ENCODE data around the gene RIC3.

Gene RIC3, protein sequence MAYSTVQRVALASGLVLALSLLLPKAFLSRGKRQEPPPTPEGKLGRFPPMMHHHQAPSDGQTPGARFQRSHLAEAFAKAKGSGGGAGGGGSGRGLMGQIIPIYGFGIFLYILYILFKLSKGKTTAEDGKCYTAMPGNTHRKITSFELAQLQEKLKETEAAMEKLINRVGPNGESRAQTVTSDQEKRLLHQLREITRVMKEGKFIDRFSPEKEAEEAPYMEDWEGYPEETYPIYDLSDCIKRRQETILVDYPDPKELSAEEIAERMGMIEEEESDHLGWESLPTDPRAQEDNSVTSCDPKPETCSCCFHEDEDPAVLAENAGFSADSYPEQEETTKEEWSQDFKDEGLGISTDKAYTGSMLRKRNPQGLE

DNA sequence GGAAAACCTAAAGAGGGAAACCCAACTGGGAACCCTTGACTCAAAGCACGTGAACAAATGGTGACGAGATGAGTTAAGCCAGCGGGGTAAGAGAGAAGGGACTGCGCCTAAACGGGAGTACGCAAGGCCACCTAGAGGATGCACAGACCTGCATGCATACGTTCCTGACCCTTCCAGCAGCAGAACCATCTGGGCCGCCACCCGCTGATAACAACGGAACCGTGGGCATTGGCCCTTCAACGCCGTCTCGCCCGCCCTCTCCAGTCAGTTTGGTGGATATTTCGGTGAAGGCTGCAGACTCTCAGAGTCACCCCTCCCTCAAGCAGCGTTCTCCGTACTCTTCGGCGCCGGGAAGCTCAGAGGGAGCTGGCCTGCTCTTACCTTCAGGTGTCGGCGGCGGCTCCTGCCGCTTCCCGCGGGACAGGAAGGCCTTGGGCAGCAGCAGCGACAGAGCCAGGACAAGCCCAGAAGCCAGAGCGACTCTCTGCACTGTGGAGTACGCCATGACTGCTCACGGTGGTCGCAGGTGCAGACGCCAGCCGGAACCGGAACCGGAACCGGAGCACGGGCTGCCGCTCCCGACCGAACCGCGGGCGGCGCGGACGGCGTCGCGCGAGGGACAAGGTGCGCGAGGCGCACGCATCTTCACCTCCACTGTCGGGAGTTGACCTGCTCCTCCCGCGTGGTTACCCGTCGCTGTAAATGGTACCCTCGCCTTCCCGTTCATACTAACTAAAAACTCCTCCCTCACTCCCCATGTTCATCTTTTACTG, at the start of gene RIC3:
Gene RIC3 (minus strand): TSS at position 541 of the 773 bp plus-strand sequence. CDS start 36 bp downstream, at position 505.
- H3K27ac Mint-ChIP-seq = peak within 1 kb of the TSS; percentile 87
- peaks cover 23% of the 10 kb centered on the region for H3K27me3 Mint-ChIP-seq
- H3K4me3 Mint-ChIP-seq = peak within 1 kb of the TSS; percentile 85
- no peaks in the 10 kb centered on the region for H3K36me3 Mint-ChIP-seq
- H3K4me1 Mint-ChIP-seq = peaks cover 44% of the 10 kb centered on the region
- H3K9me3 Mint-ChIP-seq = no peaks in the 10 kb centered on the region

DNA sequence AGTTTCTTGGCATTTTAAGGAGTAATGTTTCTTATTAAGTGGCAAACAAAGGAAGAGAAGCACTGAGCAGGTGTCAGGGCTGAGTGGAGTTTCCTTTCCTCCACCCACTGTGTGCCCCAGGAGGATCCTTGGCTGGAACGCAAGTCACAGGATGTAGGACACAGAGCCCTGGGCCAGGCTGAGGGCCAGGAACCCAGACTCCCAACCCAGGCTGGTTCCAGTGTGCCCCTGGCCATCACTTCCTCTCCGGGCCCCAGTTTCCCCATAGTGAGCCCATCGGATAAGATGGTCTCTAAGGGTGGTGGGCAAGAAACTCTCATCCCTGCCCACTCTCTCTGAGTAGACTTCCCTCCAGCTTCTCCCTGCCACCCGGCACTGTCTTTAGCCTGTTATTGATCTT, 49.6 kb upstream of the RIC3 start:
- Mint-ChIP-seq H3K36me3 (no peaks in the 10 kb centered on the region), H3K4me1 (no peaks in the 10 kb centered on the region), H3K4me3 (no peak overlapping the region), H3K9me3 (no peaks in the 10 kb centered on the region), H3K27ac (no peak overlapping the region), H3K27me3 (no peaks in the 10 kb centered on the region)

DNA sequence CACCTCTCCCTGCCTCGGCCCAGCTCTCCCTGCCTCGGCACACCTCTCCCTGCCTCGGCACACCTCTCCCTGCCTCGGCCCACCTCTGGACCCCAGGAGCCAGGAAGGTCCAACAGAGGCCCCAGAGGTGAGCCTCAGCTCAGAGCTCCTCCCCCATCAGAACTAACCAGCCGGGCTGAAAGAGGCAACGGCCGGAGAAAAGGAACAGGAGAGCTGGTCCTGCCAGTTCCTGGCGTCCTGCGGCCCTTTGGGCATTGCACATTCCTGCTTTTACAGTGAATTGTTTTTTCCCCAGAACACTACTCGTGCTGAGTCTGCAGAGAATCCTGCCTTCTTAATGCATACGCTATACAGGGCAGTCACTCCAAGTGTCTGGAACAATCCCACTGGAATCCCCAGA, 49.1 kb upstream of the RIC3 start:
- H3K27me3 Mint-ChIP-seq = no peaks in the 10 kb centered on the region
- H3K36me3 Mint-ChIP-seq = no peaks in the 10 kb centered on the region
- no peaks in the 10 kb centered on the region for H3K9me3 Mint-ChIP-seq
- H3K4me3 Mint-ChIP-seq = no peak overlapping the region
- H3K27ac Mint-ChIP-seq = no peak overlapping the region
- no peaks in the 10 kb centered on the region for H3K4me1 Mint-ChIP-seq

DNA sequence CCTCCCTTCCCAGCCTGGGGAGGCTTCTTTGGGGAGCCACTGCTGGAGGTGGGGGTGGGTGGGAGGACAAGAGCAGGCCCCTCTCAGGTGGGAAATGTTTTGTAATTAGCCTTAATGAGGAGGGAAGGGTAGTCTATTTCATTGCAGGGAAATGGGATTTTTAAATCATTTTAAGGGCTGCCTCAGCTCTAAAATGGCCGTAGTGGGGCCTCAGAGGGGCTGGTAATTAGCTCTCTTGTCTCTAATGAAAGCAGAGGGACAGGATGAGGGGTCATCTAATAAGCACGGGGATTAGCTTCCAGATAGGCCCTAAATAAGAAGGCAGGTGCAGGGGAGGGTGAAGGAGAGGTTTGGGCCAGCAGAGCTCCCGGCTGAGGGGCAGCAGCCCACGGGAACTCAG, 48.3 kb upstream of the RIC3 start:
- no peaks in the 10 kb centered on the region for H3K9me3 Mint-ChIP-seq
- no peaks in the 10 kb centered on the region for H3K4me1 Mint-ChIP-seq
- H3K4me3 Mint-ChIP-seq = no peak overlapping the region
- H3K36me3 Mint-ChIP-seq = no peaks in the 10 kb centered on the region
- no peak overlapping the region for H3K27ac Mint-ChIP-seq
- H3K27me3 Mint-ChIP-seq = no peaks in the 10 kb centered on the region

DNA sequence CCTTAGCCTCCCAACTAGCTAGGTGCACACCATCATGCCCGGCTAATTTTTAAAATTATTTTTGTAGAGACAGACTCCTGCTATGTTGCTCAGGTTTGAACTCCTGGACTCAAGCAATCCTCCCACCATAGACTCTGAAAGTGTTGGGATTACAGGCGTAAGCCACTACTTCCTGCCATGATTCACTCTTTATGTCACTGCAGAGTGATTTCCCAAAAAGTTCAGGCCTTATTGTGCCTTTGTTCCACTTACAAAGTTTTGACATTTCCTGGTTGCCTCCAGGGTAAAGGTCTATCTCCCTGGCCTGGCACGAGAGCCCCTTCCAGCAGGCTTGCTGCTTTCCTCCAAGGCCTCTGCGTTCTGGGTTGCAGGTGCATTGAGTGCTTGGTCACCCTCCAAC, 44.6 kb upstream of the RIC3 start:
- no peak overlapping the region for H3K4me3 Mint-ChIP-seq

DNA sequence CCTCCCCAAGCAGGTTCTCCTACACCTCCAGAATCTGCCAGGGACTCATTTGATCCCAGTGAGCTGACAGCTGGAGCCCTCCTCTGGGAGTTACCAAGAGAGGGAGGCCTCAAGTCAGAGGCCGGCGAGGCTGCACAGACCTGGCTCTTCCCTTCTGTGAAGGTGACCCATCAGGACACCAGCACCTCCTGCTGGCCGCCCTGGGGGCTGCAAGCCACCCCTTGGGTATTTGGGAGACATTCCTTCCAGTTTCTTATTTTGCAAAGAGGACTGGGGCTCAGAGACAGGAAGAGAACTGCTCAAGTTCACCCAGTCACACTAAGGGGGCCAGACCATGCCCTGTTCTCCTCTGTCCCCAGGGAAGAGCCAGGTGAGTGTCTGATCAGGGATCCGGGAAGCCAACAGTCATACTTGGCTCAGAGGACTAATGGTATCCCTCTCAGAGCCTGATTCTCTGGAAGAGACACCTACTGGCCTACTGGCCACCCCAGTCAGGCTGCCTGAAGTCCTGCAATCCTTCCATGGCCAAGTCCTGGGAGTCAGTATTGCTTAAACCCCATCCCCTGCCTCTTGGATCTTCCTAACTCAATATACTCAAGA, 40.5 kb upstream of the RIC3 start:
- Mint-ChIP-seq H3K27ac (no peak overlapping the region), H3K4me1 (peaks cover 5% of the 10 kb centered on the region), H3K4me3 (no peak overlapping the region), H3K9me3 (no peaks in the 10 kb centered on the region), H3K36me3 (no peaks in the 10 kb centered on the region), H3K27me3 (peaks cover 24% of the 10 kb centered on the region)

More for the DNA sequence above, 44.6 kb upstream of the RIC3 start:
- Mint-ChIP-seq H3K27ac (no peak overlapping the region), H3K4me1 (no peaks in the 10 kb centered on the region), H3K36me3 (no peaks in the 10 kb centered on the region), H3K27me3 (peaks cover 5% of the 10 kb centered on the region), H3K9me3 (no peaks in the 10 kb centered on the region)

DNA sequence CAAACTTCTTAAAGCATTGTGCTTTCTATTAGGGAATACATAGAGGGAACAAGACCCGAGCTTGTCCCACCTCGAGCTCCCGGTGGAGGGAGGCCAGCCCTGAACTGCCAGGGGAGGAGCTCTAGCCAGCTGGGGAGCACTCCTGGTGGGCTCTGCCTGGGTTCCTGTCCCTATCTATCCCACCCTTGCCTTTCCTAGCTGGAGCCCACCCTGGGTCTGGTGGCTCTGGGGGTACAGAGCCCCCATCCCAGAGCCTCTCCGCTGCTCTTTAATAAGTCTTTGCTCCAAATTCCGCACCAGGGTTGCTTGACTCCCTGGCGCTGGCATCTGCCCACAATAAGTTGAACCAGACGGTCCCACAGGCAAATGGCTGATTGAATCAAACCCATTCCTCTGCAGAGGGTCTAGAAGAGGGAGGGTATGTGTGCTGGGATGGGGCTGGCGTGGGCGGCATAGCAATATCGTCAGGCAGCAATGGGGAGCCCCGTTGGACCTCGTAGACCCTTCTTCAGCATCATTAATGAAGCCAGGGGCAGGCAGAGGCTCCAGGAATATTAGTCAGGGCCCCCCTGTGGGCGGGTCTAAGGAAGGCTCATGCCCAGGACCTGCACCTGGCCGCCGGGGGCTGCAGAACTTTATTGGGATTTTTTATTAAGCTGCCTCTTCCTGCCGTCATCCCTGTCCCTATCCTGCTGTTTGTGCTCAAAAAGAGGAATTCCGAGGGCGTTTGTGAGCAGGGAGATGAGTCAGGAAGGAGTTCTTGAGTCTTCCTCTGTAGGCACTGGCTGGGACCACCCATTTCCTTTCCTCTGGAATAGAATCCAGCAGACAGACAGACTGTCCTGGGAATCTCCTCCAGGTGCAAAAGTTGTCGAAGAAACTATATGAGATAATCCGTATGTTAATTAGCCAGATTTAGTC, 38.5 kb upstream of the RIC3 start:
- Mint-ChIP-seq H3K4me3 (no peak overlapping the region), H3K4me1 (peaks cover 5% of the 10 kb centered on the region), H3K27ac (no peak overlapping the region), H3K9me3 (no peaks in the 10 kb centered on the region), H3K36me3 (no peaks in the 10 kb centered on the region), H3K27me3 (peaks cover 28% of the 10 kb centered on the region)

DNA sequence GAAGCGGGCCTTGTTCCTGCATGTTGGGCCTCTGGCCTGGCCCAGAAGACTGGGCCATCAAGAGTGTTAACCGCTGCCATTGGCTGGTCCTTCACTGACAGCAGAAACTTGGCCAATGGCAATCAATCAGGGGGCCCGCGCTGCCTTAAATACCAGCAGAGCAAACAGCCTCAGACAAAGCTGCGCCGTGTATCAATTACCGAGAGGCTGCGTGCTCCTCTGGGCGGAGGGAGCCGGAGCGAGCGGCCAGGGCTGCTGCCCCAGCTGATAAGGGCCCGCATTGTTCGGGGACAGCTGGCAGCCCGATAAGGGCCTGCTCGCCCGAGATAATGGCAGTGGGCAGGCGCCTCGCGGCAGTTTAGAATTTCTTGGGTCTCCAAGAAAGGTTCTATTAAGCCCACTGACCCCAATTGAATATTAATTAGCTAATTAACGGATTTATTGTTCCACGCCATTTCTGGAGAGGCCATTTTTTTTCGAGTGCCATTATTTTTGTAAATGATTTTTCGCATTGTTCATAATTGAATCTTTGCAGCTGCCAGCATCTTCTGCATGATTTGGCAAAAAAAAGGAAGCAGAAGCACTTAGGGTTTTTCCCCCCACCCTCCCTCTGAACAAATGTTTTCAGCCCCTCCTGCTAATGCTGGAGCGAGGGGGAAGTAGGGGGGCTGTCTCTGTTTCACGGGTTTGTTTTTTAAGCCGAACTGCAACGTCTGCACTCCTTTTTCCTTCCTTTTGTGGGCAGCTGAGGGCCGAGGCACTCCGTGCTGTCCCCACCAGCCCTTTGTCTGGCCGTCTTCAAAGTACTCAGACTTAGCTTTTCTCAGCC, 37.6 kb upstream of the RIC3 start:
- Mint-ChIP-seq H3K4me1 (peaks cover 5% of the 10 kb centered on the region), H3K9me3 (no peaks in the 10 kb centered on the region), H3K36me3 (no peaks in the 10 kb centered on the region), H3K27me3 (peaks cover 28% of the 10 kb centered on the region), H3K4me3 (no peak overlapping the region), H3K27ac (no peak overlapping the region)

DNA sequence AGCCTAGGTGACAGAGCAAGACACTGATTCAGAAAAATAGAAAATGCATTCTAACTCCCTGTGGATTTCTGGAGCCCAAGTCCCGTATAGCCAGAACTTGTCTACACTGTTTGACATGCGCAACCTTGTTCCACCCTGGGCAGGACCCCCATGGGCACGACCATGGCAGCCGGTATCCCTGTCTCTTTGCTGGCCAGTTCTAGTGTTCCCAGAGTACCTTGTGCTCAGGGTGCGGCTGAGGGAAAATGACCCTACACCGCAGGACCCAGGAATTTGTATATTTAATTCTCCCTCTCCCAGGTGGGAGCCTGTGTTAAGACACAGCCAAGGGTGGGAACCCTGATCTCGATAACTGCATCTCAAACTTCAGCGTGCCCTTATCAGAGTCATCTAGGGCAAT, 36.7 kb upstream of the RIC3 start:
- no peaks in the 10 kb centered on the region for H3K9me3 Mint-ChIP-seq
- peaks cover 28% of the 10 kb centered on the region for H3K27me3 Mint-ChIP-seq

DNA sequence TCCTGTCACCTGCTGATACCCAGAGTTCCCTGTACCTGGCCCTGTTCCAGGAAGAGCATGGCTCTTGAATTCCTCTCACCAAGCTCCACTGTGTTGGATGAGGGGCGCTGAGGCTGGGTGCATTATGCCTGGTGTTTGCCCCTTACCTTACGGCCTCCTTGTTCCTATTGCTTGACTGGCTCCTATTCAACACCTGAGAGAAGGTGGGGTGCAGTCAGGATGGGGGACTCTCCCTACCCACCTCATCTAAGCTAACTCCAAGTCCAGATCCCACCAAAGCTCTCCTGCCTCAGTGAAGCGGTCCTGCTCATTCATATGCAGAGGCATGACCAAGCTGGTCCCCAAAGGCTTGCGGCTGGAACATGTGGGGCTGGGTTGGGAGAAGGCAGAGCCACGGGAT, 35.8 kb upstream of the RIC3 start:
- no peak overlapping the region for H3K4me3 Mint-ChIP-seq
- peaks cover 28% of the 10 kb centered on the region for H3K27me3 Mint-ChIP-seq
- peaks cover 5% of the 10 kb centered on the region for H3K4me1 Mint-ChIP-seq
- no peak overlapping the region for H3K27ac Mint-ChIP-seq
- no peaks in the 10 kb centered on the region for H3K9me3 Mint-ChIP-seq
- no peaks in the 10 kb centered on the region for H3K36me3 Mint-ChIP-seq

More for the DNA sequence above, 36.7 kb upstream of the RIC3 start:
- Mint-ChIP-seq H3K4me1 (peaks cover 5% of the 10 kb centered on the region), H3K4me3 (no peak overlapping the region), H3K36me3 (no peaks in the 10 kb centered on the region), H3K27ac (no peak overlapping the region)

DNA sequence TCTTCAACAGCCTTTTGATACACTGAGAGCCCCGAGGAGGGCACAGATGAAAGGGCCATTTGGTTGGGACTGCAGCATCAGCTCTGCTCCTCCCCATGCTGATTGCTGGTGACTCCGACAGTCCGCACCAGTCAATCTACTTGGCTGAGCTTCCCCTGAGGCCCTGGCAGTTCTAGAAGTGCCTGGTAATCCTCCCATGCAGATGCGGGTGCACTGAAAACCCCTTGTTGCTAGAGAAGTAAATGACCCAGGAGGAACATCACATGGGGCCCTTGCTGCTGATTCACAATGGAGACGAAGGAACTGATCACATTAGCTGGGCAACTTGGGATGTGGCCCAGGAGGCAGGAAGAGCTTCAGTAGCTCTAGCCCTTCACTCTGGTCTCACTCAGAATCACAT, 35.2 kb upstream of the RIC3 start:
- Mint-ChIP-seq H3K9me3 (no peaks in the 10 kb centered on the region), H3K36me3 (no peaks in the 10 kb centered on the region), H3K4me3 (no peak overlapping the region), H3K27me3 (peaks cover 26% of the 10 kb centered on the region), H3K27ac (no peak overlapping the region), H3K4me1 (peaks cover 5% of the 10 kb centered on the region)

DNA sequence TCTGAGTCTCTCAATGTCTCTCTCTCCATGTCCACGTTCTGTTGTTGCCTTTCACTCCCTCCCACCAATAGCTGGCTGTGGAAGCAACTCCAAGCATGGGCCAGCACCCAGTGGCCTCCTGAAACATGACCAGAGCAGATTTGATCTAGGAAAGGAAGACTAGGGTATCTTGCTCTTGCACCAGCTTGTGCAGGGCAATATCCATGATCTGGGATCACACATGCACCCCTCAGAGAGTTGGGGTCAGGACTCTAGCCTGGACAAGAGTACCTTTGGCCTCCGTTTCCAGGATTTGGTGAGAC, 34.5 kb upstream of the RIC3 start:
- Mint-ChIP-seq H3K9me3 (no peaks in the 10 kb centered on the region), H3K27ac (no peak overlapping the region), H3K27me3 (peaks cover 27% of the 10 kb centered on the region), H3K4me1 (peaks cover 5% of the 10 kb centered on the region), H3K36me3 (no peaks in the 10 kb centered on the region), H3K4me3 (no peak overlapping the region)

DNA sequence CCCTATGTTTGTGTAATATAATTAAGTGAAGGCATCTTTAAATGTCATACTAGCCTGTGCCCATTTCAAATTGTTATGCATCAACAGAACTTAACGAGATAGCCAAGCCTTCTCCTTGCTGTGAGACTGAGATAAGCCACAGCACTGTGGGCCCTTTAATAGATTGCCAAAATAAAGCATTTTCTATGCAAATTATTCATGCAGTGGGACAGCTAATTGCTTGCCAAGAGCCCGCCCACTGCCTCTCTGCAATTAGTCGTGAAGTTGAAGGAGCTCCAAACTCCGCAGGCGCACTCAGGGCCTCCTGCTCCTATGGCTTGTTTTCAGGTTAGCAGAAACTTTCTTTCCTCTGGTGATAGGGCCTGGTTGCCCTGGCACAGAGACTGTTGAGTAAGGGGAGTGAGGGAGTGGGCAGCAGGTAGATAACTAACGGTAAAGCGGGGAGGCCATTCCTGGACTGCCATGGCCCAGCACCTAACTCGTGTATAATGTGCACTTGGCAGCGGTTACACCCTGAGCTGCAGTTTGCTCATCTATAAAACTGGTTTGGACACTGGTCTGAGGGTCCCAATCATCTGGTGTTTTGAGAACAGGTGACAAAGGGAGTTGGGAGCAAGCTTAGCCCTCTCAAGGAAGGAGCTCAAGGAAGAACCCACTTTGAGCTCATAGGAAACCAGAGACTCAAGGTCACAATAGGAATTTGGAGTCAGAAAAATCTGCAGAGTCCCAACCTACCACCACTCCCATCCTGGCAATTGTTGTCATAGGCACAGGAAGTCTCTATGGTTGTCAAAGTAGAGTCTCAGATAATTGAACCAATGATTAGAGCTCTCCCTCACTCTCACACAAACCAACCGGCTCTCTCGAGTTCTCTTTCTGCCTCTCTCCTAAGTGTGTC, 33.9 kb upstream of the RIC3 start:
- H3K27me3 Mint-ChIP-seq = peaks cover 22% of the 10 kb centered on the region
- H3K36me3 Mint-ChIP-seq = no peaks in the 10 kb centered on the region
- no peak overlapping the region for H3K27ac Mint-ChIP-seq
- peaks cover 5% of the 10 kb centered on the region for H3K4me1 Mint-ChIP-seq
- H3K9me3 Mint-ChIP-seq = no peaks in the 10 kb centered on the region
- no peak overlapping the region for H3K4me3 Mint-ChIP-seq
